HG03432 (cell line): ENCODE data around the gene GLB1L2.

Experiments used
- ATAC-seq: cut with Tn5 transposase; IDR thresholded peaks from one replicate; pipeline ENCODE4 v1.9.1; 2021; ENCODE audit warnings: mild to moderate bottlenecking, moderate library complexity; ENCODE audit not compliant: unreplicated experiment

The GLB1L2 gene

GRCh38 chr11:134383576-134384221 is 51.9 kb downstream of the GLB1L2 start:
- ATAC-seq, result no peak

GRCh38 chr11:134384406-134384805 is 52.6 kb downstream of the GLB1L2 start:
- no peak for ATAC-seq

GRCh38 chr11:134385171-134385570 is 53.4 kb downstream of the GLB1L2 start:
- ATAC-seq, result no peak

- ATAC-seq, result no peak
Measured at GRCh38 chr11:134385774-134386565, 54.2 kb downstream of the GLB1L2 start.

GRCh38 chr11:134386945-134387344 is 55.2 kb downstream of the GLB1L2 start:
- no peak for ATAC-seq

GRCh38 chr11:134387501-134387900 is 55.7 kb downstream of the GLB1L2 start:
- ATAC-seq, result no peak

GRCh38 chr11:134388590-134388989 is 56.8 kb downstream of the GLB1L2 start:
- ATAC-seq, result no peak

- ATAC-seq, result no peak
Measured at GRCh38 chr11:134389464-134390180, 57.8 kb downstream of the GLB1L2 start.

- no peak for ATAC-seq
Measured at GRCh38 chr11:134390706-134391569, 59.1 kb downstream of the GLB1L2 start.

- ATAC-seq, result no peak
Measured at GRCh38 chr11:134391656-134392055, 59.9 kb downstream of the GLB1L2 start.

GRCh38 chr11:134392953-134393615 is 61.3 kb downstream of the GLB1L2 start:
- ATAC-seq, result no peak

GRCh38 chr11:134393638-134394037 is 61.9 kb downstream of the GLB1L2 start:
- ATAC-seq, result no peak

- ATAC-seq, result no peak
Measured at GRCh38 chr11:134394311-134394710, 62.5 kb downstream of the GLB1L2 start.

- ATAC-seq, result no peak
Measured at GRCh38 chr11:134395002-134395401, 63.2 kb downstream of the GLB1L2 start.

- no peak for ATAC-seq
Measured at GRCh38 chr11:134397304-134398078, 65.7 kb downstream of the GLB1L2 start.

- no peak for ATAC-seq
Measured at GRCh38 chr11:134398079-134398444, 66.3 kb downstream of the GLB1L2 start.

GRCh38 chr11:134398644-134399292 is 67.0 kb downstream of the GLB1L2 start:
- ATAC-seq, result no peak

- ATAC-seq, result no peak
Measured at GRCh38 chr11:134399293-134399654, 67.5 kb downstream of the GLB1L2 start.

- ATAC-seq, result no peak
Measured at GRCh38 chr11:134399996-134400395, 68.2 kb downstream of the GLB1L2 start.
